MCF 10A (cell line): ENCODE data around the gene LRCH2. TPM values are rescaled to one million over a fixed set of nuclear protein-coding genes. Genes with fewer than 3 reads are reported as not detected.

Experiments used
- BruUV-seq: library from RNA; stranded (reverse); fragments of 400-500 nt; replicated peaks from 2 replicates; lab custom pipeline; 2021; lab: Mats Ljungman, UMichigan
- CTCF ChIA-PET: fragments of 300-600 bp; sonication (Branson Sonifier 250); formaldehyde crosslinking; extraction: SDS; loops from one replicate; lab custom pipeline; 2021; ENCODE audit warnings: antibody characterized with exemption, inconsistent platforms; lab: Yijun Ruan, JAX
- POLR2A ChIA-PET: fragments of 300-600, 350-650 bp; sonication (Branson Sonifier 250); formaldehyde crosslinking; extraction: SDS; loops from one replicate; lab custom pipeline; 2020; ENCODE audit warnings: antibody characterized with exemption, inconsistent platforms; lab: Yijun Ruan, JAX
- DNase-seq: peaks from one replicate; pipeline ENCODE4 v3.0.0-alpha.2; 2018; ENCODE audit not compliant: unreplicated experiment
- H3K27ac Mint-ChIP-seq: one replicate; pipeline ENCODE4 v1.8.0; 2022; ENCODE audit warnings: mild to moderate bottlenecking, low read depth, mixed read lengths; ENCODE audit not compliant: unreplicated experiment
- H3K27me3 Mint-ChIP-seq: one replicate; pipeline ENCODE4 v1.8.0; 2022; ENCODE audit warnings: mixed read lengths; ENCODE audit not compliant: insufficient read depth, unreplicated experiment
- H3K36me3 Mint-ChIP-seq: one replicate; pipeline ENCODE4 v1.8.0; 2022; ENCODE audit warnings: mild to moderate bottlenecking, moderate library complexity, mixed read lengths; ENCODE audit not compliant: insufficient read depth, unreplicated experiment
- H3K4me1 Mint-ChIP-seq: one replicate; pipeline ENCODE4 v1.8.0; 2022; ENCODE audit warnings: mixed read lengths; ENCODE audit not compliant: insufficient read depth, unreplicated experiment
- H3K4me3 Mint-ChIP-seq: one replicate; pipeline ENCODE4 v1.8.0; 2022; ENCODE audit warnings: mild to moderate bottlenecking, moderate library complexity, mixed read lengths; ENCODE audit not compliant: unreplicated experiment
- H3K9me3 Mint-ChIP-seq: one replicate; pipeline ENCODE4 v1.8.0; 2022; ENCODE audit warnings: mixed read lengths; ENCODE audit not compliant: unreplicated experiment
- intact Hi-C: fragments of 100-400 bp; cut with micrococcal nuclease; formaldehyde crosslinking; loops from 2 replicates; pipeline ENCODE4 v1.14.1; 2022
- total RNA-seq: library from RNA; stranded (reverse); gene quantifications from 2 replicates; pipeline ENCODE4 v1.2.3, GENCODE V29; 2022
- TF ChIP-seq, protein P1 (sequence below): fragments of 200-600 bp; IDR thresholded peaks from one replicate; pipeline ENCODE4 v1.8.0; 2022; ENCODE audit warnings: antibody characterized with exemption, mild to moderate bottlenecking; ENCODE audit not compliant: unreplicated experiment

Gene LRCH2
- total RNA-seq, 1 experiment from 2014 or later = 0.68 TPM

DNA sequence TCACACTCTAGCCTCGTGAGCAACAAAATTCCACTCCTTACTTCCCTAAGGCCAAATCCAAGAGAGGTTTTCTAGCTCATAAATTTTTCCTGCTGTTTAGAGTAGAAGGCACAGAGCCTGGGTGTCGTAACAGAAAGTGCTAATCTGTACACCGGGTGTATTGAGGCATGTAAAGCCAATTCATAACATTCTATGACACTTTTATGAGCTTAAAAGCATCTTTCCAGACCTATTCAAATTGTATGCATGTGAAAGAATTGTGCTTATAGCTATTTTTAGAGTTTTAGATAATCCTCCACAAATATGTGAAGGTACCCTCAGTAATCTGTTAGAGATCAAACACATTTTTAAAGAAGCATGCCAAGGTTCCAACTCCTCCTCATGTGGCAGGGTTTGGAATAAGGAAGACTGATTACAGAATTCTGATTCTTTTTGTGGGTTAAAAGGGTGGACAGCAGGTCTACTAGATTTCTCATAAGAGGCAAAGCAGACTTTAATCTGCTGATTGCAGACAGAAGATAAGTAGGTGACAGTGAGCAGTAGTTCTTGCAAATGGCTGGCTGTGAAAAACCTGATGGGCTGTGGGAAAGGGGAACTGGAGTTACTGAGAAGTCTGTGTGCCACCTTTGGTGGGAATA is 25.5 kb upstream of the LRCH2 start:
- no TSS peak for BruUV-seq
- peaks cover 82% of the 10 kb centered on the region for H3K27me3 Mint-ChIP-seq
- H3K36me3 Mint-ChIP-seq = peaks cover 4% of the 10 kb centered on the region
- H3K27ac Mint-ChIP-seq = no peak overlapping the region
- TF ChIP-seq, protein P1, sequence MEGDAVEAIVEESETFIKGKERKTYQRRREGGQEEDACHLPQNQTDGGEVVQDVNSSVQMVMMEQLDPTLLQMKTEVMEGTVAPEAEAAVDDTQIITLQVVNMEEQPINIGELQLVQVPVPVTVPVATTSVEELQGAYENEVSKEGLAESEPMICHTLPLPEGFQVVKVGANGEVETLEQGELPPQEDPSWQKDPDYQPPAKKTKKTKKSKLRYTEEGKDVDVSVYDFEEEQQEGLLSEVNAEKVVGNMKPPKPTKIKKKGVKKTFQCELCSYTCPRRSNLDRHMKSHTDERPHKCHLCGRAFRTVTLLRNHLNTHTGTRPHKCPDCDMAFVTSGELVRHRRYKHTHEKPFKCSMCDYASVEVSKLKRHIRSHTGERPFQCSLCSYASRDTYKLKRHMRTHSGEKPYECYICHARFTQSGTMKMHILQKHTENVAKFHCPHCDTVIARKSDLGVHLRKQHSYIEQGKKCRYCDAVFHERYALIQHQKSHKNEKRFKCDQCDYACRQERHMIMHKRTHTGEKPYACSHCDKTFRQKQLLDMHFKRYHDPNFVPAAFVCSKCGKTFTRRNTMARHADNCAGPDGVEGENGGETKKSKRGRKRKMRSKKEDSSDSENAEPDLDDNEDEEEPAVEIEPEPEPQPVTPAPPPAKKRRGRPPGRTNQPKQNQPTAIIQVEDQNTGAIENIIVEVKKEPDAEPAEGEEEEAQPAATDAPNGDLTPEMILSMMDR = no peak
- intact Hi-C loops = no loop called here
- H3K4me3 Mint-ChIP-seq = no peak overlapping the region
- H3K9me3 Mint-ChIP-seq = no peaks in the 10 kb centered on the region
- no peak for DNase-seq
- no peaks in the 10 kb centered on the region for H3K4me1 Mint-ChIP-seq
- CTCF ChIA-PET = interaction anchor here (0.5 to 0.6 kb wide), 2 partner anchors 256 to 384 kb away, joined by 4 to 5 read pairs; no protein-coding TSS in a partner anchor
- POLR2A ChIA-PET = no interaction called here

DNA sequence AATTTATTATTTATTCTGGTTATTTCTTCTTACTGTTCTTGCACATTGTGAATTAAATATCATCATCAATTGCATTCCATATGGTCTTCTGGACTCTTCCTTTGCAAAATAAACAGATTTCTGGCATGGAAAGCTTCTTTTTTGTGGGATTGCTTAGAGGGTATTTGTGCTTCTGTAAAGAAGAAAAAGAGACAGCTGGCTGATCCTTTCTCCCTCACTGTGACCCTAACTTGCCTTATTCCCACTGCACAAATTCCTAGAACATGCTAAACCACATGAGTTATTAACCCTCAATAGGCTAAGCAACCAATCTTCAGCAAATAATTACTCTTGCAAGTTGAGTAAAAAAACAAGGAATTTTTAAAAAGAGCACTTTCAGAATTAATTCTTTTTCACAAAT is 23.8 kb upstream of the LRCH2 start:
- no peak overlapping the region for H3K27ac Mint-ChIP-seq
- no peaks in the 10 kb centered on the region for H3K4me1 Mint-ChIP-seq
- CTCF ChIA-PET = interaction anchor here (0.5 kb wide), 1 partner anchor 75 kb away, joined by 3 read pairs; no protein-coding TSS in a partner anchor
- H3K36me3 Mint-ChIP-seq = no peaks in the 10 kb centered on the region
- H3K4me3 Mint-ChIP-seq = no peak overlapping the region
- DNase-seq = no peak
- BruUV-seq = no TSS peak
- H3K27me3 Mint-ChIP-seq = peaks cover 84% of the 10 kb centered on the region
- POLR2A ChIA-PET = no interaction called here
- TF ChIP-seq, protein P1 = no peak
- no peaks in the 10 kb centered on the region for H3K9me3 Mint-ChIP-seq
- intact Hi-C loops = no loop called here

DNA sequence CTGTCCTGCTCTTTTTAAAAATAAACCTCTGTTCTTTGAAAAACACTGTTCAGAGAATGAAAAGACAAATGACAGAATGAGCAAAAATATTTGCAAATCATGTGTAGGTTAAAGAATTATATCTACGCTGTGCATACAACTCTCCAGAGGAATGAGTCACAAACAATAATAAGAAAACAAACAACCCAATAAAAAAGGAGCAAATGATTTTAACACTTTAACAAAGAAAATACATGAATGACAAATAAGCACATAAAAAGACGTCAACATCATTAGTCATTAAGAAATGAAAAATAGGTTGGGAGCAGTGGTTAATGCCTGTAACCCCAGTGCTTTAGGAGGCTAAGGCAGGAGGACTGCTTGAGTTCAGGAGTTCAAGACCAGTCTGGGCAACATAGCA is 21.1 kb upstream of the LRCH2 start:
- no TSS peak for BruUV-seq
- no peaks in the 10 kb centered on the region for H3K36me3 Mint-ChIP-seq
- ChIA-PET POLR2A (no interaction called here), CTCF (no interaction called here)
- H3K4me1 Mint-ChIP-seq = no peaks in the 10 kb centered on the region
- H3K27ac Mint-ChIP-seq = no peak overlapping the region
- H3K9me3 Mint-ChIP-seq = no peaks in the 10 kb centered on the region
- peaks cover 98% of the 10 kb centered on the region for H3K27me3 Mint-ChIP-seq
- intact Hi-C loops = no loop called here
- TF ChIP-seq, protein P1 = no peak
- H3K4me3 Mint-ChIP-seq = no peak overlapping the region
- no peak for DNase-seq

DNA sequence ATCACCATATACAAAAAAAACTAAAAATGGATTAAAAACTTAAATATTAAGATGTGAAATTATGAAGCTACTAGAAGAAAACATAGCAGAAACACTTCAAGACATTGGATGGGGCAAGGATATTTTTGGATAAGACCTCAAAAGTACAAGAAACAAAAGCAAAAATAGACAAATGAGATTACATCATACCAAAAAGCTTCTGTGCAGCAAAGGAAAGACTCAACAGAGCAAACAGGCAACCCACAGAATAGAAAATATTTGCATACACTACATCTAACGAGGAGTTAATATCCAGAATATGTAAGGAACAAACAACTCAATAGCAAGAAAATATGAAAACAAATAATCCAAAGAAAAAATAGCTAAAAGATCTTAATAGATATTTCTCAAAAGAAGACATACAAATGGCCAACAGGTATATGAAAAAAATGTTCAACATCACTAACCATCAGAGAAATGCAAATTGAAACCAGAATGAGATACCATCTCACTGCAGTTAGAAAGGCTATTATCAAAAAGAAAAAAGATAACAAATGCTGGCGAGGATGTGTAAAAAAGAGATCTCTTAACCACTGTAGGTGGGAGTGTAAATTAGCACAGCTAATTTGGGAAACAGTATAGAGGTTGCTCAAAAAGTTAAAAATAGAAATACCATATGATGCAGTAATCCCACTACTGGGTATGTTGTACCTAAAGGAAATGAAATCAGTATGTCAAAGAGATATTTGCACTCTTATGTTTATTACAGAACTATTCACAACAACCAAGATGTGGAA is 17.8 kb upstream of the LRCH2 start:
- Mint-ChIP-seq H3K36me3 (no peaks in the 10 kb centered on the region), H3K4me1 (no peaks in the 10 kb centered on the region), H3K9me3 (no peaks in the 10 kb centered on the region), H3K27ac (no peak overlapping the region), H3K27me3 (peaks cover 83% of the 10 kb centered on the region), H3K4me3 (no peak overlapping the region)
- no TSS peak for BruUV-seq
- DNase-seq = no peak
- ChIA-PET POLR2A (interaction anchor here (0.7 kb wide), 1 partner anchor 8 kb away, joined by 3 read pairs; no protein-coding TSS in a partner anchor), CTCF (no interaction called here)
- intact Hi-C loops = no loop called here
- TF ChIP-seq, protein P1 = no peak
